Gastroesophageal sphincter (tissue), 3 donors: ENCODE results near the gene THNSL1.

ENCODE experiments used
- CTCF ChIP-seq, 4 experiments: fragments of 200-600 bp in 2 of 4; fragments of 450-650 bp in 2 of 4; sonication (generic) in 1 of 4; IDR thresholded peaks; one replicate each; pipeline ENCODE4 v1.5.1; 2017 to 2019; ENCODE audit warnings: antibody characterized with exemption in 4 of 4, mild to moderate bottlenecking in 2 of 4, moderate library complexity in 2 of 4
- EP300 ChIP-seq: sonication (generic); formaldehyde crosslinking; IDR thresholded peaks from one replicate; pipeline ENCODE4 v1.6.1; 2017; ENCODE audit warnings: antibody characterized with exemption, mild to moderate bottlenecking
- POLR2A ChIP-seq, 2 donors: fragments of 450-650 bp; IDR thresholded peaks; one replicate each; pipeline ENCODE4 v1.6.1; 2017; ENCODE audit warnings: antibody characterized with exemption in 2 of 2, mild to moderate bottlenecking in 2 of 2, moderate library complexity in 1 of 2
- POLR2AphosphoS5 ChIP-seq: sonication (generic); formaldehyde crosslinking; IDR thresholded peaks from one replicate; pipeline ENCODE4 v1.6.1; 2017; ENCODE audit warnings: antibody characterized with exemption

- TF ChIP-seq CTCF (IDR thresholded peaks at IDR 0.05): no peak
- TF ChIP-seq POLR2AphosphoS5: no peak
- TF ChIP-seq EP300: no peak
- no peak for TF ChIP-seq POLR2A (IDR thresholded peaks at IDR 0.05)
Measured at GRCh38 chr10:24991298-24991697, 25.1 kb upstream of the THNSL1 start.
